ENCODE measurements around the gene PLAC9.
A peak's percentile ranks its signal among the peaks of the same experiment; 100 is the strongest.
"Not testable (repeated sequence)": the region's sequence is repeated elsewhere in the genome, so short reads cannot be mapped to it uniquely, and the experiment has no call there.

PLAC9 gene

DNA sequence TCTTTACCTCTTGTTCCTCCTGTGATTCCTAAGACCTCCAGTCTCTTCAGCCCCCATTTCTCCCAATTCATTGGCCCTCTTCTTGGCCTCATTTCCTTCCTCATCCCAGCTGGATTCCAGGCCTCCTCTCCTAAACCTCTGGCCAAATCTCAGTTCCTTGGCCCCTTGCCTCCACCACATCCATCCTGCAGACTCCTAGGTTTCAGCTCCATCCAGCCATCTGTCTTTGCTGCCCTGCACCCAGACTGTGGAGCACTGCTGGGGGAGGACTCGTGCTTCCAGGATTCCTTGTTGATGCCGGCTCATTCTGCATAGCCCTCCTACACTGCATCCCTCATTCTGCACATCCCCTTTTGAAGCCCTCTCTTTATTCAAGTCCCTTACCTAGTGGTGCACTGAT lies 6.7 kb downstream of the PLAC9 start:
- DNase-seq (ENCODE audit: low read depth in 2 of 2): no peak

DNA sequence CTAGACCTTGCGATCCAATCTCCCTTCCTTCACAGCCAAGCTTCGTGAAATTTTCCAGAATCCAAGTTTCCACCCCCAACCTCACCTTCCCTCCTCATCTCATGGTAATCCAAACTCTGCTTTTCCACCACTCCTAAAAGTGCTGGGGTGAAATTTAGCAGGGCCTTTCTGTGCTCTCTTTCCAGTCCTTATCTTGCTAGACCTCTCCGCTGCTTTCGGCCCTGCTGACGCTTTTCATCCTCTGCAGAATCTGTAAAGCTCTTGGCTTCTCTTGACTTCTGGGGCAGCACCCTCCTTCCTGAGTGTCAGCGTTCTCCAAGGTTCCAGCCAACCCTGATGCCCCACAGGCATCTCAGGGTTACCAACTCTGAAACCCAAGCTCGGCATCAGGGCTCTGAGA lies 7.7 kb downstream of the PLAC9 start:
- DNase-seq (ENCODE audit: low read depth in 2 of 2): no peak

DNA sequence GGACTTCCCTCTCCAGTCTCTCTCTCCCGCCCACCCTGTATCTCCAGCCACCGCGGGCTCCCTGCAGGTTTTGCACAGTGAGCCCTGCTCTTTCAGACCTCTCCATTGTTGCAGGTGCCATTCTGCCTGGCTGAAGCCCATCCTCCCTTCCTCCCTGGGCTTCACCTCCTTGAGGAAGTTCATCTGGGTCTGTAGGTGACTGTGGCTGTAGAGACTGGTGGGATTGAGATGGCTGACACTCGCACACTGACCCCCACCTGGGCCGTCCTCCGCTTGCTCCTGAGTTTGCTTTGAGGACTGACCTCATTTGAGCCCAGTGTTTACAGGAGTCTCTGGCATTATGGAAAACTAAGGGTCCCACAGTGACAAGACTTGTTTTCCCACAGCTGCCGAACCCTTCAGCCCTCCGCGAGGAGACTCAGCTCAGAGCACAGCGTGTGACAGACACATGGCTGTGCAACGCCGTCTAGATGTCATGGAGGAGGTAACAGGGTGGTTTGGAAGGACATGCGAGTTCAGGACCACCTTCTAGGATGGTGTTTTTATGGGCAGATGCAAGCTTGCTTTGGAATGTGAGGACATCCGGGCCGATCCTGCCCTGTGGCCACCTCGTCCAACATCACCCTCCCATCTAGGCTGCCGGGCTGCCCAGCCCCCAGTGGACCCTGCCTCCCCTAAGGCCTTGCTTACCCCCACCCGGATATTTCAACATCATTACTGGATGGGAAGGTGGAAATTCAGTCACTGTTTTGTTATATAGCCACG lies 9.3 kb downstream of the PLAC9 start:
- no peak for DNase-seq (ENCODE audit: low read depth in 2 of 2)

DNA sequence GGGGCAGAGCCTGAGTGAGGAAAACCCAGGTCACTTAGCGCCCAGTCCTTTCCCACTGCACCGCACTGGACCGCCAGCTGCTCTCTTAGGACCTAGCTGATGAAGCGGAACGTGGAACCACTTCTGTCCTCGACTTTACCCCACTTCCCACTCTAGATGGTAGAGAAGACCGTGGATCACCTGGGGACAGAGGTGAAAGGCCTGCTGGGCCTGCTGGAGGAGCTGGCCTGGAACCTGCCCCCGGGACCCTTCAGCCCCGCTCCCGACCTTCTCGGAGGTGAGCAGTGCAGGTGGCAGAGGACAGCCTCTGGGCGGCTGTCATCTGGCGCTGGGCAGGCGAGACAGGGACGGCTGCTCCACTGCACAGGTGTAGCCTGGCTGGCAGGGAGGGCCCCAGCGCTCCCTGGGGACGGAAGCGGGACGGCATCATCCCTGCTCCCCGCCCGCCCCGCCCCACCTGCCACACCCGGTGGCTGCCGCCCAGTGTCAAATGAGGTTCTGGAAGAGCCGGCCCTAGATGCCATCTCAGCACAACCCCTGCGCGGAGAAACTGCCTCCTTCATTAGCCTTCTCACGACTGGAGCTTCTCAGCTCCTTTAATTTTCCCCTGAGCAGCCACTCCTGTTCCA lies 11.7 kb downstream of the PLAC9 start:
- DNase-seq (ENCODE audit: low read depth in 2 of 2): peak in 1 of 2 donors; percentile 16

DNA sequence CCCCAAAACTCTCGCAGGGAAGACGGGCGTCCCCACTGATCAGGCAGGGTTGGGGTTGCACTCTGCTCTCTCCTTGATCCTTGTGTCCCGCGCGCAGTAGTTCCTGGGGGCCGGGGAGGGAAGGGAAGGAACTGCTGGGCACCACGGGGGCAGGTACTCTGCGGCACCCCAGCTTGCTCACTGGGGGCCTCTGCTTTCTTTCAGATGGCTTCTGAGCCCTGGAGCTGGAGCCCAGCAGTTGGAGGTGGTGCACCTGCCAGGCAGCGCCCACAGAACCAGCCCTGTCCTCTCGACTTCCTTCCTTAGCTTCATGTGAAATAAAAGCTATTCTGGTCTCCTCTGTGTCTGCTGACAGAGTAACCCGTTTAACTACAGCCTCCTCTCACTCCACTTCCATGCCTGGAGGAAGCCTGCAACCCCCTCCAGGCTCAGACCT lies 12.2 kb downstream of the PLAC9 start:
- DNase-seq (ENCODE audit: low read depth in 2 of 2): peak in 1 of 2 donors; percentile 8

DNA sequence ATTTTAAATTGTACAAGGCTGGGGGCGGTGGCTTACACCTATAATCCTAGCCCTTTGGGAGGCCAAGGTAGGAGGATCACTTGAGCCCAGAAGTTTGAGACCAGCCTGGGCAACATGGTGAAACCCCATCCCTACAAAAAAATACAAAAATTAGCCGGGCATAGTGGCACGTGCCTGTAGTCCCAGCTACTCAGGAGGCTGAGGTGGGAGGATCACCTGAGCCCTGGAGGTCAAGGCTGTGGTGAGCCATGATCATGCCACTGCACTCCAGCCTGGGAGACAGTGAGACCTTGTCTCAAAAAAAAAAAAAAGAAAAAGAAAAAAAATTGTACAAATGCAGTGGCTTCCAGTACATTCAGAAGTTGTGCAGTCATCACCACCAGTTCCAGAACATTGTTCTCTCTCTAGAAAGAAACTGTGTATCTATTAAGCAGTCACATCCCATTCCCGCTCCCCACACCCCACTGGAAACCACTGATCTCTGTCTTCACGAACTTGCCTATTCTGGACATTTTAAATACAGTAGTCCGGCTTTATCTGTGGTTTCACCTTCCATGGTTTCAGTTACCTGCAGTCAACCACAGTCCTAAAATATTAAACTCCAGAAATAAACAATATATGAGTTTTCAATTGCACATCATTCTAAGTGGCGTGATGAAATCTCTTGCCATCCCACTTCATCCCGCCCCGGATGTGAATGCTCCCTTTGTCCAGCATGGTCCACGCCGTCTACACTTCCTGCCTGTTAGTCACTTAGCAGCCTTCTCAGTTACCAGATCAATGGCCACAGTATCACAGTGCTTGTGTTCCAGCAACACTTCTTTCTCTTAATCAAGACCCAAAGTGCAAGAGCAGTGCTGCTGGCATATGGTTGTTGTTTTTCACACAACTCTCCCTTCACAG lies 13.1 kb downstream of the PLAC9 start:
- not testable (repeated sequence) for DNase-seq (ENCODE audit: low read depth in 2 of 2)

DNA sequence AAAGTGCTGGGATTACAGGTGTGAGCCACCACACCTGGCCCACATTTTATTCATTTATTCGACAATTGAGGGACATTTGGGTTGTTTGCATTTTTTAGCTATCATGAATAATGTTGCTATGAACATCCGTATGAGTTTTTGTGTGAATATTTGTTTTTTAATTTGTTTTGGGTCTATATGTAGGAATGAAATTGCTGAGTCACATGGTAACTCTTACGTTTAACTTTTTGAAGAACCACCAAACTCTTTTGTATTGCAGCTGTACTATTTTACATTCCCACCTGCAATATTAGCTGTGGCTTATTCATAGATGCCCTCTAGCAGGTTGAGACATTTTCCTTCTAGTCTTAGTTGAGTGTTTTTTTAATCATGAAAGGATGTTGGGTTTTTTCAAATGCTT lies 14.4 kb downstream of the PLAC9 start:
- no peak for DNase-seq (ENCODE audit: low read depth in 2 of 2)

DNA sequence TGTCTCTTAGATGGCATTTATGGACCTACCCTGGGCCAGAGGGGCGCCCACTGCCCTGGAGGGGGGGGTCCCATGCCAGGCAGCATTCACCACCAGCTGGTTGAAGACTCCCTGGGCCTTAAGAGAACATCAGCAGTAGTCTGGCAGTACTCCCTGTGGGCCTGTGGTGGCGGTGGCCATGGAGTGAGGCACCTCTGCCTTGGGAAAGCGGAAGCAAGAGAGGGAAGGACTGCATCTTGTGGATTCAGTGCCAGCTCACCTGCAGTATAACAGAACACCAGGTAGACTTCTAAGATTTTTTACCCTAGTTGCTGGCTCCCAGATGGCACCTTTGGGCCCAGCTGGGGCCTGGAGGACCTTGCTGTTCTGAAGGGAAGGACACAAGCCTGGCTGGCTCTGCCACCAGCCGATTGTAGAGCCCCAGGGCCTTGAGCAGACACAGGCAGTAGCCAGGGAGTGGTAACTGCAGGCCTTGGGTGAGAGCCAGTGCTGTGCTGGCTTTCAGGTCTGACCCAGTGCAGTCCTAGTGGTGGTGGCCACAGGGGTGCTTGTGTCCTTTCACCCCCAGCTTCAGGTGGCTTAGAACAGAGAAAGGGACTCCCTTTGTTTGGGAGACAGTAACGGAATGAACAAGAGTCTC lies 15.8 kb downstream of the PLAC9 start:
- DNase-seq (ENCODE audit: low read depth in 2 of 2): no peak

DNA sequence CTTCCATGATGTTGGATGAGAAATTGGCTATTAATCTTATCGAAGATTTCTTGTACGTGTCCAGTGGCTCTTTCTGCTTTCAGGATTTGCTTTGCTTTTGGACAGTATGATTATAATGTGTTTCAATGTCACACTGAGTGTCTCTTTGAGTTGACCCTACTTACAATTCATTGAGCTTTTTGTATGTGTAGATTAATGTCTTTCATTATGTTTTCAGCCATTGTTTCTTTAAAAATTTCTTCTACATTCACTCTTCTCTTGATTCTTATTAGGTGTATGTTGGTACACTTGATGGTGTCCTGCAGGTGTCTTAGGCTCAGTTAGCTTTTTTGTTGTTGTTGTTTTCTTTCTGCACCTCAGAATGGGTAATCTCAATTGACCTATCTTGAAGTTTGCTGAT lies 16.6 kb downstream of the PLAC9 start:
- DNase-seq (ENCODE audit: low read depth in 2 of 2): no peak

DNA sequence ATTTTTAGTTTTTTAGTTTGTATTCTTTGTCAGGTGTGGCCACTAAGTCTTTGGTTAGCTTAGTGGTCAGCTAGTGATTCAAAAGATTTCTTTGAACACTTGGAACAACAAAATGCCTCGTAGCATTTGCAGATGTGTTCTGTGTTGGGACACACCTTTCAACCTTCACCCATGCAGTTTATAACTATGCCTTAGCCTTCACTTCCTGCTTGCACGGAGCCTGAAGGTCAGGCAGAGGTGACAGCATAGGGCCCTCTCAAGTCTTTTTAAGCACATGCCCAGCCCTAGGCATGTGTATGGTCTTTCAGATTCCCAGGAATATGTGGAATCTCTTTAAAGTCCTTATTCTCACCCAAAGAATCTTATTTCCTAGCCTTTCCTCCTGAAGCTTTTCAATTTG lies 17.6 kb downstream of the PLAC9 start:
- no peak for DNase-seq (ENCODE audit: low read depth in 2 of 2)

DNA sequence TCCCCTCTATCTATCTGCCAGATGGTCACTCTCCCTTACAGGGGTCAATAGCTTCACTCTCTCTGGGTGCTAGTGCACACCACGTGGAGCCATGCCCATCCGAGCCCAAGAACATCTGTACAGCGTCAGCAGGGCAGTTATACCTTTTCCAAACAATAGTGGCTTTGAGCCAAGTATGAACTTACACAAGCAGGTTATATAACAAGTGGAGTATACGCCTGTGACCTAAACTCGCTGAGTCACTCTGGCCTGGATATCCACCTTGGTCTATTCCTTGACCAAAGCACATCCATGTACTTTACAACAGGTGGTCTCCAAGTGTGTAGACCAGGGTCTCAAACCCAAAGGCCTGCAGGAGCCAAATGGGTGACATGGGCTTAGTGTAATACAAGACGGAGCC lies 20.3 kb downstream of the PLAC9 start:
- DNase-seq (ENCODE audit: low read depth in 2 of 2): no peak

DNA sequence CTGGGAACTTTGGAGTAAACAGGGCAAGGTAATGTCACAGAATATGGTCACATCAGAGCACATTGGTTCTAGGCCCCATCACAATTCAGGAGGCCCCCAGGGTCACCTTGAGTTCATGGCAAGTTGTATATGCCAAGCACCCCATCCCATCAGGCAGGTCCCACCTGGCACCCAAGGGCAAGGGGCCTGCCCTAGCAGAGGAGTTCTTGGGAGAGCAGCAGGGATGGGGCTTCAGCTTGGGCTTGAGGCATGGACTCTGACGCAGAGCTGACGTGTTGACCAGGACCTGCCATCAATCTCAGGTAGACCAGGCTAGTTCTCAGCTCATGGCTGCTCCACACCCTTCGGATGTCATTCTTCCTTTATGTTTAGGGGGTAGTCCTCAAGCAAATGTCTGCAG lies 20.9 kb downstream of the PLAC9 start:
- no peak for DNase-seq (ENCODE audit: low read depth in 2 of 2)

DNA sequence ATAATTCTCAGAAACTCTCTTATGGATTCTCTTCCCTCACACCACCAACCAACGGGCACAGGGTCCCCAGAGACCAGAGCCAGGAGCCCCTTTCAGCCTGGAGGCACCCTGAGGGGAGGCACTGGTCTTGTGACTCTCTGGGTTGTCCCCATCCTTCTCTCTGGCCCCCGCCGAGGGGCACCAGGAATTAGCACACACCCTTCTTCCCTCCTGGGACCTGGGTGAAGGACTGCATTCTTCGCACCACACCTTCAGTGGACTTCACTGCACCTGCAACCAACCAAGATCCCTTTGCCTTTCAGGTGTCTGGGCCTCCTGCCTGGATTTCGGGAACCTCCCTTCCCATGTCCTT lies 22.1 kb downstream of the PLAC9 start:
- no peak for DNase-seq (ENCODE audit: low read depth in 2 of 2)

DNA sequence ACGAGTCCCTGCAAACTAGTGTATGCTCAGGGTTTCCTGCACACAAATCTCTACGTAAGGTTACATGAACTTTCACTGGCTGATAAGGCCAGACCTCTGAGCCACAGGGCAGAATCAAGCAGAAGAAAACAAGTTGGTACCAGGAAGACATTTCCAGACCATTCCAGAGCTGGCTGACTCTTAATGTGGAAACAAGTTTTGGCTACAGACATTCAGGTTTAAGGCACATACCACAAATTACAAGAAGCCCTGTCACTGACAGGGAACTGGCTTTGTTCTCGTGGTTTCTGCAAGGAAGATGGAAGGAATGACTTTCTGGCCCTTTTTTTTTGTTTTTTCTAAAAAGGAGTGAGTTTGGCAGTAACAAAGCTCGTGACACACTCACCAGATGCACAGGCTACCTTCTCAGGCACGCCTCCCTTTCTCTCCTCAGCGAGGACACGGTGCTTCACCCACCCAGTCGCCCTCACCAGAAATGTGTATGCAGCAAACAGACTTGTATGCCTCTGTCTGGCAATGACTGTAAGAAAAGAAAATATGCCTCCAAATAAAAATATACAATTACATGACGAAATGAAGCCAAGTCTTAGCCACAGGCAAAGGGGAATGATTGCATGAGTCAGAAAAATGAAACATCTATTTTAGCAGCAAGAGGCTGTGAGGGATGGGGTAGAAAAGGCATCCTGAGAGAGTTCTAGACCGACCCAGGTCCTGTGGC lies 22.6 kb downstream of the PLAC9 start:
- no peak for DNase-seq (ENCODE audit: low read depth in 2 of 2)

DNA sequence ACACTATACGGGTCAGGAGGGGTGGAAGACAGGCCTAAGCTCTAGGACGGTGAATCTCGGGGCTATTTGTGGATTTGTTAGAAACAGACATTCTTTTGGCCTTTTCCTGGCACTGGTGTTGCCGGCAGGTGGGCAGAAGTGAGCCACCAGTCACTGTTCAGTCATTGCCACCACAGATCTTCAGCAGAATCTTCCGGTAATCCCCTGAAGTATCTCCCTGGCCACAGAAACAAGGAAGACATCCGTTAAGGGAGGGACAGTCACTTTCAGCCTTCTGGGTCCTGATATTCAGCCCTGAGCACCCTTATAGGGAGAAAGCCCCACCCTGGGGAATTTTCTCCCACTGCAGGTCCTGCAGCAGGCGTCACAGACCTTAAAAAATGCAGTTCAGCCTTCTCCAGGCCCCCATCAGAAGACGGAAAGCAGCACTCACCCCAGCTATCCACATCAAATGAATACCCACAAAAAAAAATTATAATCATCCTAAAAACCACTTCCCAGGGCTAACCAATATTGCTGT lies 23.2 kb downstream of the PLAC9 start:
- no peak for DNase-seq (ENCODE audit: low read depth in 2 of 2)

DNA sequence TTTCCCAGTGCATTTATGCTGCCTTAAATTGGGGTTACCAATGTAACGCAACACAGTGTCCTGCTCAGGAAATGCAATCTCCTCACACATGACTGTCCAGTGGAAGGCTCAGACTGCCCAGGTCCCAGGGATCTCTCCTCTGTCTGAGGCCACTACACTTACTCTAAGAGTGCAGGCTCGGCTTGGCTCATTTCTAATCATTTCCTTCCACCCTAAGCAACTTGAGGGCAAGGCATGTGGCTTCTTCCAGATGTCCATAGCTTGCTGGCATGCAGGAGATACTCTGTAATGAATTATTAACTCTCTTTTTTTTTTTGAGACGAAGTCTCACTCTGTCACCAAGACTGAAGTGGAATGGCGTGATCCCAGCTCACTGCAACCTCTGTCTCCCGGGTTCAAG lies 23.7 kb downstream of the PLAC9 start:
- no peak for DNase-seq (ENCODE audit: low read depth in 2 of 2)

DNA sequence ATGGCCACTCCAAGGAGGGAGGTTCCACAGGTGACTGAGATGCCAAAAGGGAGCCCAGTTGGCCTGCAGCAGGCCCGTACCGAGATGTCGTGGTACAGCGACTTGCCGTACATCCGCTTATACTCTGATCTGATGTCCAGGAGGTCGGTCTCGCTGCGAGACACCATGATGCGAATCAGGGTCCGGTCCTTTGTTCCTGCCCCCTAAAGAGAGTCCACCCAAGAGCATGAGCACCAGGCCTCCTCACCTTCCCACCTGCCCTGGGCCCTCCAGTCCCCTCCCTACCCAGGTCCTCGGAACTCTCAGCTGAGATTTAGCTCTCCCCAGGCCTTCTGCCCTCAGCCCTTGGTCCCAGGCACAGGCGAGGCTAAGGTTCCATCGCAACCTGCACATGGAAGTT lies 25.0 kb downstream of the PLAC9 start:
- DNase-seq (ENCODE audit: low read depth in 2 of 2): no peak

DNA sequence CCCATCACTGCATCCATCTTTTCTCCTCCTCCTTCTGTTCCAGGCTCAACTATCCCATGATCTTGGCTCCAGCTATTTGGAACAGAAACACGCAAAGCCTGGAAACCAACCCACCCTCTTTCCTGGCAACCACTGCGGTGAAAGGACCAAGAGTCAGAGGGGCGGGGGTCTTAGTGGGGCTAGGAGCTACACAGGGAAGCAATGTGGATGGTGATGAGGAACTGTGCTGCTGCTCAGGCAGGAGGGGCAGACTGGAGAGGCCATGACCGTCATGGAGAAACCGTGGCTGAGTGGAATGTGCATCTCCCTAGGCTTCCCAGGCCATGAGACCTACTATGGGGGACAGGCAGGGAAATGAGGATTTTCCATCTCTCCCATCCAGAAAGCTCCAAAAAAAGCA lies 25.6 kb downstream of the PLAC9 start:
- no peak for DNase-seq (ENCODE audit: low read depth in 2 of 2)

DNA sequence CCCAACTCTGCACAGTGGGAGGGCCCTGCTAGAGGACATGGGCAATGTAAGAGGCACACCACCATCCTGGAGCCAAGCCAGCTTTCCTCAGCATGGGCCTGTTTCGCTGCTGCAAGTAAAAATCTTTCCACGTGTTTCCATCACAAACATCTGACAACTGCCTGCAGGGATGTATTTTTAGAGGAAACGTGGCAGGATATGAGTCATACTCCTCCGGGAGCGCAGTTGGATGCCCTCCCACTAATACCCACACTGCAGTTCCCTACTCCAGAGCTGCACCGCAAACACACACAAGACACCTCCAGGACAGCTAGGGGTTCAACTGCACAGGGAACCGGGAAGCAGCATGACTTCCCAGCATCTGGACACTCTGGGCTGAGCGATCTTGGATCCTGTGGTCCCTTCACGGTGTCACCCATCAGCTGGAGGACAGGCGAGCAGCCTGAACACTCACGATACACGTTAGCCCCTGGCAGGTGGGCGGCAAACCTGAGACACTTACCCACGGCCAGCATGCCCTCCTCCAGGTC lies 26.1 kb downstream of the PLAC9 start:
- DNase-seq (ENCODE audit: low read depth in 2 of 2): no peak

DNA sequence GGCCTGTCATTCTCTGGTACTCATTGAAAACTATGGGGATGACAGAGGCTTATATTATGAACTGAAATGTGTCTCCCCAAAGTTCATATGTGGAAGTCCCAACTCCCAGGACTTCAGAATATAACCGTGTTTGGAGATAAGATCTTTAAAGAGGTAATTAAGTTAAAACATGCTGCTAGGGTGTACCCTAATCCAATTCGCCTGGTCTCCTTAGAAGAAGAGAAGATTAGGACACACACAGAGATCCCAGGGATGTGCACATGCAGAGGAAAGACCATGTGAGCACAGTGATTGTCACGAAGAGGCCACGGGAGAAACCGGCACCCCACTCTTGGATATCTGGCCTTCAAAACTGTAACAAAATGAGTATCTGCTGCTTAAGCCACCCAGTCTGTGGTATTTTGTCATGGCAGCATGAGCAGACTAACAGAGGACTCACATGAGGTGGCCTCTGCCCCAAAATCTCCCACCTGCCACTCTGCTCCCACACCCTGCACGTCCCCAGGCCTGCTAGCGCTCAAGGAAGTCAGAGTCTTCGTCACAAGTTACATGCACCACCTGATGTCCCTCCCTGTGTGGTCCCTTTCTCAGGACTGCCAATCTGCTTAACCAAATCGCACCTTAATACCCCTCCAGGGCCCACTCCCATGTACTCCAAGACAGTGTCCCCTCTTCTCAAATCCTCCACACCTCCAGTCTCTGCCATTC lies 26.8 kb downstream of the PLAC9 start:
- no peak for DNase-seq (ENCODE audit: low read depth in 2 of 2)

Data from stimulated activated CD4-positive, alpha-beta T cell treated with anti-CD3 and anti-CD28 coated beads, Interleukin-1b, Interleukin-23, amount 100 ng/mL, for 4 hours (primary cell).